ENCODE results near the gene MBNL3.

MBNL3 gene

GRCh38 chrX:132393992-132394391, 94.8 kb downstream of the MBNL3 start:
- FAIRE-seq (no peak), DNase-seq (ENCODE audit: insufficient read length, low spot score) (no peak)
- TF ChIP-seq POLR2A (IDR thresholded peaks at IDR 0.05; ENCODE audit: low read depth, low read length): no peak

GRCh38 chrX:132393485-132393884, 95.4 kb downstream of the MBNL3 start:
- TF ChIP-seq POLR2A (IDR thresholded peaks at IDR 0.05; ENCODE audit: low read depth, low read length): no peak
- FAIRE-seq (no peak), DNase-seq (ENCODE audit: insufficient read length, low spot score) (no peak)

GRCh38 chrX:132393085-132393484, 95.8 kb downstream of the MBNL3 start:
- FAIRE-seq: no peak
- no peak for DNase-seq (ENCODE audit: insufficient read length, low spot score)

GRCh38 chrX:132390792-132391191, 98.0 kb downstream of the MBNL3 start:
- no peak for TF ChIP-seq POLR2A (IDR thresholded peaks at IDR 0.05; ENCODE audit: low read depth, low read length)
- DNase-seq (ENCODE audit: insufficient read length, low spot score) (no peak), FAIRE-seq (no peak)

More at GRCh38 chrX:132393085-132393484, 95.8 kb downstream of the MBNL3 start:
- TF ChIP-seq POLR2A (IDR thresholded peaks at IDR 0.05; ENCODE audit: low read depth, low read length): no peak

GRCh38 chrX:132389480-132389879, 99.4 kb downstream of the MBNL3 start:
- no peak for FAIRE-seq
- no peak for TF ChIP-seq POLR2A (IDR thresholded peaks at IDR 0.05; ENCODE audit: low read depth, low read length)

GRCh38 chrX:132388371-132388770, 100.5 kb downstream of the MBNL3 start:
- FAIRE-seq: no peak
- no peak for TF ChIP-seq POLR2A (IDR thresholded peaks at IDR 0.05; ENCODE audit: low read depth, low read length)
- DNase-seq (ENCODE audit: insufficient read length, low spot score): no peak

More at GRCh38 chrX:132389480-132389879, 99.4 kb downstream of the MBNL3 start:
- DNase-seq (ENCODE audit: insufficient read length, low spot score): no peak

- TF ChIP-seq POLR2A (IDR thresholded peaks at IDR 0.05; ENCODE audit: low read depth, low read length): no peak
- FAIRE-seq: no peak
Measured at GRCh38 chrX:132384301-132384700, 104.5 kb downstream of the MBNL3 start.

GRCh38 chrX:132382068-132382467, 106.8 kb downstream of the MBNL3 start:
- no peak for DNase-seq (ENCODE audit: insufficient read length, low spot score)
- no peak for FAIRE-seq
- no peak for TF ChIP-seq POLR2A (IDR thresholded peaks at IDR 0.05; ENCODE audit: low read depth, low read length)

More at GRCh38 chrX:132384301-132384700, 104.5 kb downstream of the MBNL3 start:
- no peak for DNase-seq (ENCODE audit: insufficient read length, low spot score)

GRCh38 chrX:132378281-132378680, 110.6 kb downstream of the MBNL3 start:
- TF ChIP-seq POLR2A (IDR thresholded peaks at IDR 0.05; ENCODE audit: low read depth, low read length): no peak
- FAIRE-seq: no peak
- no peak for DNase-seq (ENCODE audit: insufficient read length, low spot score)

- TF ChIP-seq POLR2A (IDR thresholded peaks at IDR 0.05; ENCODE audit: low read depth, low read length): no peak
- DNase-seq (ENCODE audit: insufficient read length, low spot score): no peak
- no peak for FAIRE-seq
Measured at GRCh38 chrX:132375941-132376340, 112.9 kb downstream of the MBNL3 start.

- no peak for TF ChIP-seq POLR2A (IDR thresholded peaks at IDR 0.05; ENCODE audit: low read depth, low read length)
- DNase-seq (ENCODE audit: insufficient read length, low spot score): no peak
- no peak for FAIRE-seq
Measured at GRCh38 chrX:132373610-132374009, 115.2 kb downstream of the MBNL3 start.

GRCh38 chrX:132369617-132370326, 119.1 kb downstream of the MBNL3 start:
- FAIRE-seq: no peak
- TF ChIP-seq POLR2A (IDR thresholded peaks at IDR 0.05; ENCODE audit: low read depth, low read length): no peak
- DNase-seq (ENCODE audit: insufficient read length, low spot score): no peak

GRCh38 chrX:132367984-132368383, 120.9 kb downstream of the MBNL3 start:
- TF ChIP-seq POLR2A (IDR thresholded peaks at IDR 0.05; ENCODE audit: low read depth, low read length): no peak
- FAIRE-seq (no peak), DNase-seq (ENCODE audit: insufficient read length, low spot score) (no peak)

GRCh38 chrX:132367314-132367713, 121.5 kb downstream of the MBNL3 start:
- TF ChIP-seq POLR2A (IDR thresholded peaks at IDR 0.05; ENCODE audit: low read depth, low read length): no peak
- FAIRE-seq: no peak
- no peak for DNase-seq (ENCODE audit: insufficient read length, low spot score)

GRCh38 chrX:132365490-132365889, 123.3 kb downstream of the MBNL3 start:
- DNase-seq (ENCODE audit: insufficient read length, low spot score) (no peak), FAIRE-seq (no peak)
- TF ChIP-seq POLR2A (IDR thresholded peaks at IDR 0.05; ENCODE audit: low read depth, low read length): no peak
